ENCODE results near the gene CDC42BPB.

Gene CDC42BPB

DNA sequence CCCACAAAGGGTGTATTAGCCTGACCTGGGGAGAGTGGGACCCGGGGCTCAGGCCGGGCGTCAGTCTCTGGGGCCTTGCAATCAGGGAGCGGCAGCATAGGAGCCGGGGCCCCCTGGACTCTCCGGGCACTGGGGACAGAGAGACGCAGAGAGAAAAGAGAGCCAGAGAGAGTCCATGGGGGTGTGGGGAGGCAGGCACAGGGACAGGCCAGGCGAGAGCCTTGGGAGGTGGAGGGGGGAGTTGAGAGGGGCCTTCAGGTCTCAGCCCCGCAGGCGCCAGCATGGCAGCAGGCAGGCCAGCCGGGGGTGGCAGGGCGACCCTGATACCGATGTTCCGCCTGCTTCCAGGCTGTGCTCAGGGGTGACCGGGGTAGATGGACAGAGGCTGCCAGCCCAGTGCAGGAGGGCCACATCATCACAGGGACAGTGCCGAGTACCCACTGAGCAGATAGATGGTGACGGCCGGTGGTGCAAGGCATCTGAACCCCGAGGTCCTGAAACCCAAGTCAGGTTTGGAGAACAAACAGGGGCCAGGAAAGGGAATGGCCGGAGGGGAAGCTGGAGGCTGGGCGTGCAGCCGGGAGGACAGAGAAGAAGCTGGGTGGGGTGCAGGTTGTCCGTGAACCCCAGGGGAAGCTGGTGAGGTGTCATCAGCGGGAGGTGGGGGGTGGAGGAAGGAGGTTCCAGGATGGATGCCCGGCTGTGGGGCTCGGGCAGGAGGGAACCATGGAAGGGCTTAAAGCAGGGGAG, 40.1 kb upstream of the CDC42BPB start:
- H3K4me3 ChIP-seq (ENCODE audit: low read depth, low read length) = no peak overlapping the region
- no peaks in the 10 kb centered on the region for H3K27me3 ChIP-seq (ENCODE audit: control insufficient read depth, insufficient read depth, low read length)
- H3K4me2 ChIP-seq (ENCODE audit: low read length) = no peak overlapping the region

DNA sequence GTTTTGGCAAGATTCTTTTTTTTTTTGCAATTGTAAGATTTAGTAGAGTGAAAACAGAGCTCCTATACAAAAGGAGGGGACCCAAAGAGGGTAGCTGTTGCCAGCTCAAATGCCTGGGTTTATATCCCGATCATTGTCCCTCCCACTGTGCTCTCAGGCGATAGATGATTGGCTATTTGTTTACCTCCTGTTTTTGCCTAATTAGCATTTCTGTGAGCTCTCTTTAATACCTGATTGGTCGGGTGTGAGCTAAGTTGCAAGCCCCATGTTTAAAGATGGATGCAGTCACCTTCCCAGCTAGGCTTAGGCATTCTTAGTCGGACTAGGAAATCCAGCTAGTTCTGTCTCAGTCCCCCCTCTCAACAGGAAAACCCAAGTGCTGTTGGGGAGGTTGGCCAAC, 39.0 kb upstream of the CDC42BPB start:
- Histone ChIP-seq H3K4me1 (no peaks in the 10 kb centered on the region), H3K4me2 (ENCODE audit: low read length) (no peak overlapping the region), H3K4me3 (ENCODE audit: low read depth, low read length) (no peak overlapping the region), H3K27me3 (ENCODE audit: control insufficient read depth, insufficient read depth, low read length) (no peaks in the 10 kb centered on the region), H3K27ac (no peak overlapping the region), H3K36me3 (ENCODE audit: control insufficient read depth, insufficient read depth, low read length) (no peaks in the 10 kb centered on the region), H3K79me2 (no peaks in the 10 kb centered on the region), H3K9ac (no peak overlapping the region), H3K9me3 (ENCODE audit: control insufficient read depth, low read length) (no peaks in the 10 kb centered on the region), H2AFZ (no peak overlapping the region)
- TF ChIP-seq, protein P1, sequence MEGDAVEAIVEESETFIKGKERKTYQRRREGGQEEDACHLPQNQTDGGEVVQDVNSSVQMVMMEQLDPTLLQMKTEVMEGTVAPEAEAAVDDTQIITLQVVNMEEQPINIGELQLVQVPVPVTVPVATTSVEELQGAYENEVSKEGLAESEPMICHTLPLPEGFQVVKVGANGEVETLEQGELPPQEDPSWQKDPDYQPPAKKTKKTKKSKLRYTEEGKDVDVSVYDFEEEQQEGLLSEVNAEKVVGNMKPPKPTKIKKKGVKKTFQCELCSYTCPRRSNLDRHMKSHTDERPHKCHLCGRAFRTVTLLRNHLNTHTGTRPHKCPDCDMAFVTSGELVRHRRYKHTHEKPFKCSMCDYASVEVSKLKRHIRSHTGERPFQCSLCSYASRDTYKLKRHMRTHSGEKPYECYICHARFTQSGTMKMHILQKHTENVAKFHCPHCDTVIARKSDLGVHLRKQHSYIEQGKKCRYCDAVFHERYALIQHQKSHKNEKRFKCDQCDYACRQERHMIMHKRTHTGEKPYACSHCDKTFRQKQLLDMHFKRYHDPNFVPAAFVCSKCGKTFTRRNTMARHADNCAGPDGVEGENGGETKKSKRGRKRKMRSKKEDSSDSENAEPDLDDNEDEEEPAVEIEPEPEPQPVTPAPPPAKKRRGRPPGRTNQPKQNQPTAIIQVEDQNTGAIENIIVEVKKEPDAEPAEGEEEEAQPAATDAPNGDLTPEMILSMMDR (IDR thresholded peaks at IDR 0.05) = no peak

More for the DNA sequence above, 40.1 kb upstream of the CDC42BPB start:
- H3K27ac ChIP-seq = no peak overlapping the region
- TF ChIP-seq, protein P1 (IDR thresholded peaks at IDR 0.05) = no peak
- H3K9me3 ChIP-seq (ENCODE audit: control insufficient read depth, low read length) = no peaks in the 10 kb centered on the region
- no peaks in the 10 kb centered on the region for H3K36me3 ChIP-seq (ENCODE audit: control insufficient read depth, insufficient read depth, low read length)
- no peaks in the 10 kb centered on the region for H3K79me2 ChIP-seq
- no peak overlapping the region for H2AFZ ChIP-seq
- H3K4me1 ChIP-seq = no peaks in the 10 kb centered on the region
- H3K9ac ChIP-seq = no peak overlapping the region

GRCh38 chr14:103095210-103095778, 37.9 kb upstream of the CDC42BPB start:
- no peaks in the 10 kb centered on the region for H3K27me3 ChIP-seq (ENCODE audit: control insufficient read depth, insufficient read depth, low read length)
- H3K79me2 ChIP-seq = no peaks in the 10 kb centered on the region
- H2AFZ ChIP-seq = no peak overlapping the region
- no peak overlapping the region for H3K4me2 ChIP-seq (ENCODE audit: low read length)
- no peak overlapping the region for H3K4me3 ChIP-seq (ENCODE audit: low read depth, low read length)
- no peak overlapping the region for H3K9ac ChIP-seq
- no peaks in the 10 kb centered on the region for H3K36me3 ChIP-seq (ENCODE audit: control insufficient read depth, insufficient read depth, low read length)
- H3K27ac ChIP-seq = no peak overlapping the region
- H3K9me3 ChIP-seq (ENCODE audit: control insufficient read depth, low read length) = no peaks in the 10 kb centered on the region
- TF ChIP-seq, protein P1 (IDR thresholded peaks at IDR 0.05) = no peak
- no peaks in the 10 kb centered on the region for H3K4me1 ChIP-seq

DNA sequence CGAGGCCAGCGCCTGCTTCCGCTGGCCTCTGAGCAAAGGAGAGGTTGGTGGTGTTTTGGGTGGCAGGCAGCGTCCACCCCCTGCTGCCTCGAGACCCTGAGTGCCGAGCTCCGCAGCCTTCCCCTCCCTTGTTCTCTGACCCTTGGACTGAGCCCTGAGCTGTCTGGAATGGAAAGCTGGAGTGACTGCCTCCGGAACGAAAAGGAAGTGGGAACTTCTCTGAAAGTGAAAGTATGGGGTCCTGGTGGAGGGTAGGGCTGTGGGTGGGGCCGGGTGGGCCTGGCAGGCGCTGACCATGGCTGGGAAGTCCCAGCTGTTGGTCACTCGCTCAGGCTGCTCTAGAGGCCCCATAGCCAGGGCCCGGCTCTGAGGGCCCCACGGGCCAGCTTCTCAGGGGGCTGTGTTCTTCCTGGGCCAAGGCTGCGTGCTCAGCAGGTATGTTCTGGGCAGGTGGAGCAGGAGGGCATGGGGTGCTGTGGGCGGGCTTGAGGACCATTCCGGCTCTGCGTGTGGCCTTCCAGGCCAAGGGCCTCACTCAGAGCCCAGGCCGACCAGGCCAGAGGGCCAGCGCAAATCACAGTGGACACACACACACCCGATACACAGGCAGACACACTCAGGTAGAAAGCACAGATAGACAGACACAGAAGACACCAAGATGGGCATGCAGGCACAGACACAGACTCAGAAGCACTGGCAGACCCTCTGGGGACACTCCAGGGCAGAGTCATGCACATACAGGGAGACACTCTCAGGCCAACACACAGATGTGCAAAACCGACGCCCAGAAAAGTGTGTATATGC, 37.3 kb upstream of the CDC42BPB start, which contains the start of gene EXOC3L4:
Gene EXOC3L4 (plus strand): TSS at position 320 of the 804 bp plus-strand sequence. CDS start 5,495 bp downstream, outside the sequence.
- no peaks in the 10 kb centered on the region for H3K4me1 ChIP-seq
- H3K27ac ChIP-seq = no peak within 1 kb of the TSS
- no peaks in the 10 kb centered on the region for H3K79me2 ChIP-seq
- no peak within 1 kb of the TSS for H3K4me3 ChIP-seq (ENCODE audit: low read depth, low read length)
- no peak within 1 kb of the TSS for H3K9ac ChIP-seq
- no peaks in the 10 kb centered on the region for H3K9me3 ChIP-seq (ENCODE audit: control insufficient read depth, low read length)
- TF ChIP-seq, protein P1 (IDR thresholded peaks at IDR 0.05) = no peak
- H3K27me3 ChIP-seq (ENCODE audit: control insufficient read depth, insufficient read depth, low read length) = no peaks in the 10 kb centered on the region
- no peak within 1 kb of the TSS for H2AFZ ChIP-seq
- H3K4me2 ChIP-seq (ENCODE audit: low read length) = no peak within 1 kb of the TSS
- H3K36me3 ChIP-seq (ENCODE audit: control insufficient read depth, insufficient read depth, low read length) = no peaks in the 10 kb centered on the region

Measured in parathyroid adenoma (tissue), 2 donors.